ENCODE measurements around the gene TMEM150B. TPM values are rescaled to one million over a fixed set of nuclear protein-coding genes. Genes with fewer than 3 reads are reported as not detected.

TMEM150B gene
- total RNA-seq, 6 experiments from 2014 or later = 1.1 to 5.6 (median 2.2) TPM

- 96% methylated on average over 9 of the region's 16 CpGs for WGBS (ENCODE audit: insufficient coverage, low coverage, low lambda C conversion rate, missing lambda C conversion rate)
- Histone ChIP-seq H3K4me3 (no peak overlapping the region), H3K27me3 (no peaks in the 10 kb centered on the region), H3K9me3 (no peaks in the 10 kb centered on the region), H3K4me1 (no peaks in the 10 kb centered on the region), H3K27ac (no peak overlapping the region), H3K36me3 (no peaks in the 10 kb centered on the region)
- ATAC-seq (no peak), DNase-seq (no peak)
- no peak for TF ChIP-seq POLR2A (IDR thresholded peaks at IDR 0.05)
- no peak for TF ChIP-seq CTCF (IDR thresholded peaks at IDR 0.05)
- intact Hi-C loops (cut with DNase I) = no loop called here
Observed at GRCh38 chr19:55265173-55265572, 60.0 kb downstream of the TMEM150B start.

- 91% methylated on average over 5 of the region's 5 CpGs for WGBS (ENCODE audit: insufficient coverage, low coverage, low lambda C conversion rate, missing lambda C conversion rate)
- no peaks in the 10 kb centered on the region for H3K27me3 ChIP-seq
- no peak overlapping the region for H3K27ac ChIP-seq
- no peak for TF ChIP-seq POLR2A (IDR thresholded peaks at IDR 0.05)
- TF ChIP-seq CTCF (IDR thresholded peaks at IDR 0.05) = no peak
- intact Hi-C loops (cut with DNase I) = no loop called here
- peaks cover 0 to 4% (median 2%) of the 10 kb centered on the region in 4 donors for H3K4me1 ChIP-seq
- H3K9me3 ChIP-seq = no peaks in the 10 kb centered on the region
- no peak overlapping the region for H3K4me3 ChIP-seq
- ATAC-seq (no peak), DNase-seq (no peak)
- no peaks in the 10 kb centered on the region for H3K36me3 ChIP-seq
Observed at GRCh38 chr19:55264531-55264930, 60.6 kb downstream of the TMEM150B start.

Other genes starting within 250 kb of the TMEM150B start
- gene EPS8L1, start 249.5 kb downstream of the TMEM150B start, total RNA-seq = 1 to 10 TPM in 4 of 6 experiments, under 1 TPM in 2; 0.49 to 2.4 (median 1.2) TPM
- gene PPP1R12C, start 207.7 kb downstream of the TMEM150B start, total RNA-seq = 10 to 100 TPM; 35.6 to 48.1 (median 41.7) TPM
- gene TNNT1, start 176.1 kb downstream of the TMEM150B start, total RNA-seq = 10 to 100 TPM in 1 of 6 experiments, 1 to 10 TPM in 3, not detected in 2; 1.2 to 10.9 (median 1.6) TPM
- gene TNNI3, start 167.6 kb downstream of the TMEM150B start, total RNA-seq = under 1 TPM in 3 of 6 experiments, not detected in 3; 0.43 to 0.83 (median 0.62) TPM
- 1 to 10 TPM in 2 of 6 experiments, under 1 TPM in 4; 0.22 to 4.3 (median 0.49) TPM for gene DNAAF3, start 158.7 kb downstream of the TMEM150B start, total RNA-seq
- 1 to 10 TPM in 1 of 6 experiments, under 1 TPM in 1, not detected in 4; 0.06 to 1.7 TPM for gene SYT5, start 145.1 kb downstream of the TMEM150B start, total RNA-seq
- gene PTPRH, start 115.8 kb downstream of the TMEM150B start, total RNA-seq = 10 to 100 TPM in 3 of 6 experiments, 1 to 10 TPM in 3; 4.2 to 25.9 (median 12.9) TPM
- 10 to 100 TPM in 5 of 6 experiments, 1 to 10 TPM in 1; 8.8 to 22.2 (median 14.0) TPM for gene TMEM86B, start 96.6 kb downstream of the TMEM150B start, total RNA-seq
- 10 to 100 TPM; 26.4 to 39.6 (median 30.2) TPM for gene PPP6R1, start 66.3 kb downstream of the TMEM150B start, total RNA-seq
- 10 to 100 TPM; 11.3 to 28.3 (median 15.6) TPM for gene HSPBP1, start 45.2 kb downstream of the TMEM150B start, total RNA-seq
- gene BRSK1, start 41.3 kb downstream of the TMEM150B start, total RNA-seq = under 1 TPM in 3 of 6 experiments, not detected in 3; 0.20 to 0.29 (median 0.24) TPM
- 1 to 10 TPM; 2.3 to 5.3 (median 3.7) TPM for gene KMT5C, start 14.5 kb upstream of the TMEM150B start, total RNA-seq
- not detected for gene COX6B2, start 29.4 kb upstream of the TMEM150B start, total RNA-seq
- not detected for gene GARIN5B, start 37.9 kb upstream of the TMEM150B start, total RNA-seq
- not detected for gene IL11, start 45.1 kb upstream of the TMEM150B start, total RNA-seq
- gene TMEM190, start 51.5 kb upstream of the TMEM150B start, total RNA-seq = not detected
- 10 to 100 TPM; 10.8 to 19.7 (median 14.8) TPM for gene TMEM238, start 59.0 kb upstream of the TMEM150B start, total RNA-seq
- gene RPL28, start 60.6 kb upstream of the TMEM150B start, total RNA-seq = 100 to 1,000 TPM; 305 to 530 (median 455) TPM
- 10 to 100 TPM in 3 of 6 experiments, 1 to 10 TPM in 3; 4.3 to 16.4 (median 9.1) TPM for gene UBE2S, start 82.4 kb upstream of the TMEM150B start, total RNA-seq
- under 1 TPM in 1 of 6 experiments, not detected in 5; 0.04 TPM for gene SHISA7, start 118.0 kb upstream of the TMEM150B start, total RNA-seq
- gene ISOC2, start 136.3 kb upstream of the TMEM150B start, total RNA-seq = 100 to 1,000 TPM in 3 of 6 experiments, 10 to 100 TPM in 3; 69.4 to 222 (median 100) TPM
- gene C19orf85, start 139.4 kb upstream of the TMEM150B start, total RNA-seq = not detected
- 1 to 10 TPM; 3.4 to 9.2 (median 4.4) TPM for gene ZNF628, start 151.3 kb upstream of the TMEM150B start, total RNA-seq
- 1 to 10 TPM; 2.5 to 6.0 (median 3.9) TPM for gene NAT14, start 159.8 kb upstream of the TMEM150B start, total RNA-seq
- 1 to 10 TPM in 4 of 6 experiments, under 1 TPM in 2; 0.35 to 1.6 (median 1.2) TPM for gene SSC5D, start 163.1 kb upstream of the TMEM150B start, total RNA-seq
- not detected for gene SBK2, start 211.8 kb upstream of the TMEM150B start, total RNA-seq
- under 1 TPM in 2 of 6 experiments, not detected in 4; 0.33 to 0.56 TPM for gene SBK3, start 220.2 kb upstream of the TMEM150B start, total RNA-seq